HG03025 (cell line): ENCODE results near the gene CACNA1F.

ENCODE experiments used
- ATAC-seq: cut with Tn5 transposase; IDR thresholded peaks from one replicate; pipeline ENCODE4 v1.9.1; 2021; ENCODE audit warnings: mild to moderate bottlenecking, moderate library complexity; ENCODE audit not compliant: unreplicated experiment, low FRiP score

CACNA1F gene

DNA sequence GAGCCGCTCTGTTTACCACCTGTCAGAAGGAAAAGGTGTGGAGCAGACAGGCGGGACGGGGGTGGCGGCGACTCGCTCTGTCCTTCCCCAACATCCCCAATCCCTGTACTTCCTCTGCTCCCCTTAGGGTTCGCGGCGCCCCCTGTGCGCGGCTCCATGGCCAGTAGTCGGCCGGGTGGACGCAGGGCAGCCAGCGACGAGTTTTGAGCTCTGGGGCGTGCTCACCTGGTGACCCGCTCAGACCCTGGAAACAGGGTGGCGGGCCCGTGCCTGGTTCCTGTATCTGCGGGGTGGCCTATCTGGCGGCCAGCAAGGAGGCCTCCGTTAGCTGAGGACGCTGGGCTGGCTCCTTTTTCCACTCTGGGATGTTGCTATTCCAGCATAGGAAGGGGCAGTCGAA, 75.9 kb downstream of the CACNA1F start:
- no peak for ATAC-seq

DNA sequence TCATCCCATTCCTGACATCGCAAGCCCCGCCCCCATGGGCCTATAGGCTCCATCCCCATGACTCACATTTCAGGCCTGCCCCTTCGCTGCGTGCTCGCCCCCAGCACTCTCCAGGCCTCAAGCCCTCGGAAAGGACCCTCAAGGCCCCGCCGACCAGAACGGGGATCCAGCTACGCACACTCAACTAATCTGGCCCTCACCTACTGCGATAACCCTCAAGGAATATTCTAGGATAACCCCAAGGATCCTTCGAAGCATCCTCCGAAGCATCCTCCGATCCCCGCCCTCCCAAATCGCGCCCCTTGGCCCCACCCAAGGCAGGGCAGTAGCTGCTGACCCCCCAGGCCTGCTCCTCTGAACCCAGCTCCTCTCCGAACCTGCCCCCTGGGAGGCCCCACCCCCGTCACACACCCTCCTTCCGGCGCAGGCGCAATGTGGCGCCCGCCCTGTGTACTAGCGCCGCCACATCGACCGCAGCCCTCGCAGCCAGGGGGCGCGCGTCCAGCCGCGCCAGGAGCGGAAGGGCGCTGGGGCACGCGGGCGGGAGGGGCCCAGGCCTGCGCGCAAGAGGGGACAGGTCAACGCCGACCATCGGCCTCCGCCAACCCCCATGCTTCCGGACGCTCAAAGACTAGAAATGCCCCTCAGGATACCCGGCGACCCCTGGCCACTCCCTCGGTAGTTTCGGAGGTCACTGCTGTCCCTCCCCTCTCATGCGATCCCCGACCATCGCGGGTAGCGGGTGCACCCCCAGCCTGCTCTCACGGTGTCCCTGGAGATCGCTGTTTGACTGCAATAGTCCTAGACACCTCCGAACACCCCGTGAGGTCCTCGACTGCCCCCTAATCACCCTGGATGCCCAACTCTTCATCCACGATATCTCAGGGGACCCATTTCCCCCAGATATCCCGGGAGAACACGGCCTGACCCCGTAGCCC, 77.0 kb downstream of the CACNA1F start:
- peak; percentile 77 for ATAC-seq

- no peak for ATAC-seq
These were observed 77.8 kb downstream of the CACNA1F start for GRCh38 chrX:49155243-49155899.
